ENCODE data around the gene ZNF394.

The ZNF394 gene

GRCh38 chr7:99461221-99461620, 38.9 kb downstream of the ZNF394 start:
- in situ Hi-C loops (cut with MboI; ENCODE audit: low pct_unique_long_range_greater_than_20kb, low sequenced_read_pairs, unreplicated experiment), result no loop called here
- DNase-seq (ENCODE audit: low spot score), result no peak
- TF ChIP-seq CTCF (IDR thresholded peaks at IDR 0.05; ENCODE audit: extremely low read depth, insufficient read depth, missing control alignments), result no peak

GRCh38 chr7:99460651-99461050, 39.4 kb downstream of the ZNF394 start:
- no peak for TF ChIP-seq CTCF (IDR thresholded peaks at IDR 0.05; ENCODE audit: extremely low read depth, insufficient read depth, missing control alignments)
- DNase-seq (ENCODE audit: low spot score), result no peak
- in situ Hi-C loops (cut with MboI; ENCODE audit: low pct_unique_long_range_greater_than_20kb, low sequenced_read_pairs, unreplicated experiment), result no loop called here

- in situ Hi-C loops (cut with MboI; ENCODE audit: low pct_unique_long_range_greater_than_20kb, low sequenced_read_pairs, unreplicated experiment), result no loop called here
- TF ChIP-seq CTCF (IDR thresholded peaks at IDR 0.05; ENCODE audit: extremely low read depth, insufficient read depth, missing control alignments), result peak; percentile 31
- DNase-seq (ENCODE audit: low spot score), result no peak
Observed at GRCh38 chr7:99459087-99459486, 41.0 kb downstream of the ZNF394 start.

DNA sequence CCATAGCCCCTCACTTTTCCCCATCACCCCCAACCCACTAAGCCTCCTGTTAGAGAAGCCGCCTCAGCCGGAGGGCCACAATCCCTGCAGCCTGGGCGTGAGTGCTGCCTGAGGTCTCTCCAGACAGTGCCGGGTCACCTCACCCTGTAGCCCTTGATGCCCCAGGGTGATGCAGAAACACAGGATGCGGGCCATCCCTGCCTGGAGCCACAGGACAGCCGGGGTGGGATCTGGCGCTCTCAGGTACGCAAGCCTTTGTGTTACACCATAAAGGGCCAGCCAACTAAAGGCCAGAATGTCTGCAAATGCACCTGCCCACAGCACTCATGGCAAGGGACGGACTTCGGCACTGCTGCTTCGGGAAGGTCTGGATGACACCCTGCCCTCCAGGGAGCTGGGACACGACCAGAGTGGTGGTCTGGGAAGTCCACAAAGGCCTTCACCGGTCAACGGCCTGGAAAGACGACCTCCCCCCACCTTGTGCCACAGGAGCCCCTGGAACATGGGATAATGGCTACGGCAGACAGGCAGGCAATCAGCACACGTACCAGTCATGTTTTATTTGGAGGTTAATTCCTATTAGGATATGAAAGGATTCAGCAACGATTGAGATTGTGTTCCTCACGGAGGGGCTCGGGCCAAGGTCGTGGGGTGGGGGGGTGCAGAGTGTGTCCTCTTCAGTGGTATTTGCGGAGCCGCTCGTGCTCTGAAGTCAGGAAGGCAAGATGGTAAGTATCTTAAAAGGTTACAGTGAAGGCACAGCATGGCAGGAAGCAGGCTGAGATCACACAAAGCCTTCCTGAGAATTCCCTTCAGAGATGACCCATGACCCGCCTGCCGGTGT, 42.2 kb downstream of the ZNF394 start:
- TF ChIP-seq CTCF (IDR thresholded peaks at IDR 0.05; ENCODE audit: extremely low read depth, insufficient read depth, missing control alignments), result no peak
- in situ Hi-C loops (cut with MboI; ENCODE audit: low pct_unique_long_range_greater_than_20kb, low sequenced_read_pairs, unreplicated experiment), result no loop called here
- no peak for DNase-seq (ENCODE audit: low spot score)

DNA sequence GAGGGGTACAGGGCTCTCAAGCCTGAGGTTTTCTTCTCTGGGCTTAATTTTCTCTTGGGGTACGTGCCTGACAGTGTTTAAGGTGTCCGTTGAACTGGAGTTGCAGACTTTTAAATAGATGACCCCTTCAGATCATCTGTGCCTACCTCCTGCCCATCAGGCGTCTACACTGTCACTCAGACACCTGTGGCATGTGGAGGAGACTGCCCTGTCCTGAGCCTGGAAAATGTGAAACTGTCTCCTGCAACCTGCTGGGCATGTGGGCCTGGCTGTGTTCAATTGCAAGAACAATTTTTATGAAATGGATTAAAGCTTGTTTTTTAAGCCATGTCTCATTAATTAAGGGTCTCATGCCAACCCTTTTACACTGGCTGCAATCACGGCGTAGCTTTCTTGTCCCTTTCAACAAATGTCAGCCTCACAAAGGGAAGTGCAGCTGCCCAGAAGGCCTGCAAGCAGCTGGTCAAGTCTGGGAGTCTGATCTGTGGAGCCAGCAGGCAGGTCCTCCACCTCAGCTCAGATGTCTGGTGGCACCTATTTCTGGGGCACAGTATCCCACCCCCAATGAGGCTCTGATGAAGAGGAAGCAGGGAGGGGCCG, 42.9 kb downstream of the ZNF394 start:
- no peak for DNase-seq (ENCODE audit: low spot score)
- in situ Hi-C loops (cut with MboI; ENCODE audit: low pct_unique_long_range_greater_than_20kb, low sequenced_read_pairs, unreplicated experiment), result no loop called here
- no peak for TF ChIP-seq CTCF (IDR thresholded peaks at IDR 0.05; ENCODE audit: extremely low read depth, insufficient read depth, missing control alignments)

DNA sequence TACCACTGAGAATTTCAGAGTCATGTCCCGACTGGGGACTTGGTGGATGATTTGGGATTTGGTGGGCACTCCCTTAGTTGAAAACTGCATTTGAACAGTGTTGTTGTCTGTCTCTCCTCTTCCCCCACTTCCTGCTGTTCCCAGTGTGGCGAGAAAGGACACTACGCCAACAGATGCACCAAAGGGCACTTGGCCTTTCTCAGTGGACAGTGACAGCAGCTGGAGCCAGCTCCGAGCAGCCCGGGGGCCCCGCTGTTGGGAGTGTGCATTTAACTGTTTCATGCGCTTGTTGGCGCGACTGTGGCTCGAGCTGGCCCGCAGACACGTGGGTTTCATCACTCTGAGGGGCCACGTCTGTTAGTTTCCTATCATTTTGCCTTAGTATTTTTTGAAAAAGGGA, 43.8 kb downstream of the ZNF394 start:
- in situ Hi-C loops (cut with MboI; ENCODE audit: low pct_unique_long_range_greater_than_20kb, low sequenced_read_pairs, unreplicated experiment), result no loop called here
- no peak for DNase-seq (ENCODE audit: low spot score)
- TF ChIP-seq CTCF (IDR thresholded peaks at IDR 0.05; ENCODE audit: extremely low read depth, insufficient read depth, missing control alignments), result no peak

Measured in GM13977 (cell line).